CD14-positive monocyte (primary cell): ENCODE measurements around the gene DCDC2. TPM values are rescaled to one million over a fixed set of nuclear protein-coding genes. Genes with fewer than 3 reads are reported as not detected.

ENCODE experiments used
- DNase-seq, 3 donors: peaks; one replicate each; pipeline ENCODE4 v3.0.0-alpha.2; 2011 to 2022
- H2AFZ ChIP-seq: 2 replicates; pipeline ENCODE4 v1.6.0; 2012; ENCODE audit warnings: mild to moderate bottlenecking, low read depth, low read length, inconsistent platforms; ENCODE audit not compliant: insufficient read depth, poor library complexity, severe bottlenecking
- H3K27ac ChIP-seq, 2 donors: 1 replicate in 1 of 2; 2 replicates in 1 of 2; pipeline ENCODE4 v1.5.1; 2012 to 2013; ENCODE audit warnings: low read length in 2 of 2, control low read depth in 1 of 2, inconsistent platforms in 1 of 2, low read depth in 1 of 2, mild to moderate bottlenecking in 1 of 2
- H3K27me3 ChIP-seq, 2 donors: one replicate each; pipeline versions ENCODE4 v1.6.0 to v1.6.1; 2011 to 2013; ENCODE audit warnings: low read length in 2 of 2; ENCODE audit not compliant: control insufficient read depth in 2 of 2, insufficient read depth in 2 of 2
- H3K36me3 ChIP-seq, 2 donors: replicated peaks in 1 of 2; 1 replicate in 1 of 2; 2 replicates in 1 of 2; pipeline versions ENCODE4 v1.5.1 to v1.6.1; 2012 to 2013; ENCODE audit warnings: low read length in 2 of 2, control low read depth in 1 of 2, inconsistent platforms in 1 of 2, mild to moderate bottlenecking in 1 of 2; ENCODE audit not compliant: insufficient read depth in 2 of 2, control insufficient read depth in 1 of 2
- H3K4me1 ChIP-seq, 2 donors: 1 replicate in 1 of 2; 2 replicates in 1 of 2; pipeline versions ENCODE4 v1.5.1 to v1.6.1; 2012 to 2013; ENCODE audit warnings: low read length in 2 of 2, control low read depth in 1 of 2, inconsistent platforms in 1 of 2, mild to moderate bottlenecking in 1 of 2, moderate library complexity in 1 of 2; ENCODE audit not compliant: insufficient read depth in 2 of 2, control insufficient read depth in 1 of 2
- H3K4me2 ChIP-seq: replicated peaks from 2 replicates; pipeline ENCODE3; 2012; ENCODE audit warnings: low read length, moderate library complexity, mild to moderate bottlenecking; ENCODE audit not compliant: poor library complexity, severe bottlenecking; ENCODE audit errors: extremely low read depth
- H3K4me3 ChIP-seq, 3 experiments: fragments of 200-600 bp in 1 of 3; sonication (generic) in 1 of 3; replicated peaks in 1 of 3; 1 replicate in 2 of 3; 2 replicates in 1 of 3; pipeline ENCODE4 v1.5.1; 2011 to 2013; ENCODE audit warnings: low read length in 3 of 3, mild to moderate bottlenecking in 3 of 3, control low read depth in 2 of 3, low read depth in 2 of 3, inconsistent platforms in 1 of 3, moderate library complexity in 1 of 3
- H3K79me2 ChIP-seq: 2 replicates; pipeline ENCODE4 v1.6.0; 2012; ENCODE audit warnings: mild to moderate bottlenecking, control low read depth, inconsistent platforms, low read length, moderate library complexity; ENCODE audit not compliant: insufficient read depth
- H3K9ac ChIP-seq: 2 replicates; pipeline ENCODE4 v1.6.0; 2017; ENCODE audit warnings: low read length, mild to moderate bottlenecking; ENCODE audit not compliant: insufficient read depth, poor library complexity, severe bottlenecking
- H3K9me3 ChIP-seq, 2 donors: replicated peaks in 1 of 2; 1 replicate in 1 of 2; 2 replicates in 1 of 2; pipeline versions ENCODE4 v1.5.1 to v1.6.1; 2012 to 2013; ENCODE audit warnings: low read length in 2 of 2, control low read depth in 1 of 2; ENCODE audit not compliant: control insufficient read depth in 1 of 2, insufficient read depth in 1 of 2
- H4K20me1 ChIP-seq: 2 replicates; pipeline ENCODE4 v1.6.0; 2012; ENCODE audit warnings: mild to moderate bottlenecking, low read length, control low read depth, moderate library complexity; ENCODE audit not compliant: insufficient read depth
- H3K27ac Mint-ChIP-seq, 7 donors: one replicate each; pipeline ENCODE4 v1.8.0; 2020; ENCODE audit warnings: mild to moderate bottlenecking in 7 of 7, mixed read lengths in 7 of 7, moderate library complexity in 6 of 7, inconsistent platforms in 2 of 7
- H3K27me3 Mint-ChIP-seq, 3 donors: one replicate each; pipeline ENCODE4 v1.8.0; 2021 to 2022; ENCODE audit warnings: low read depth in 3 of 3, mild to moderate bottlenecking in 3 of 3, mixed read lengths in 3 of 3, moderate library complexity in 3 of 3, inconsistent platforms in 1 of 3
- H3K36me3 Mint-ChIP-seq, 2 donors: one replicate each; pipeline ENCODE4 v1.8.0; 2020; ENCODE audit warnings: mixed read lengths in 2 of 2, inconsistent platforms in 1 of 2, mild to moderate bottlenecking in 1 of 2
- H3K4me1 Mint-ChIP-seq: one replicate; pipeline ENCODE4 v1.8.0; 2020; ENCODE audit warnings: mild to moderate bottlenecking, mixed read lengths
- H3K4me3 Mint-ChIP-seq, 2 donors: one replicate each; pipeline ENCODE4 v1.8.0; 2020; ENCODE audit warnings: mild to moderate bottlenecking in 2 of 2, mixed read lengths in 2 of 2, moderate library complexity in 1 of 2
- H3K9me3 Mint-ChIP-seq, 7 donors: one replicate each; pipeline ENCODE4 v1.8.0; 2020 to 2022; ENCODE audit warnings: mixed read lengths in 7 of 7, mild to moderate bottlenecking in 6 of 7, moderate library complexity in 6 of 7, inconsistent platforms in 2 of 7
- CTCF ChIP-seq: fragments of 200-600 bp; IDR thresholded peaks from one replicate; pipeline ENCODE4 v1.8.0; 2022; ENCODE audit warnings: antibody characterized with exemption, mild to moderate bottlenecking
- WGBS: methylation state at CpG from one replicate; pipeline ENCODE4 v1.1.5; 2013; ENCODE audit warnings: missing lambda C conversion rate; ENCODE audit not compliant: insufficient coverage; 5-methylcytosine and 5-hydroxymethylcytosine counted together
- intact Hi-C, 2 donors: fragments of 100-400 bp; cut with micrococcal nuclease; formaldehyde crosslinking; loops; one replicate each; pipeline versions ENCODE4 v1.15.0 to v1.15.1; 2023
- polyA plus RNA-seq, 3 donors: library from polyadenylated mRNA; depleted of rRNA in 1 of 3; unstranded in 2 of 3; stranded (reverse) in 1 of 3; fragments of 300-500 nt in 2 of 3; fragments of >200 nt in 1 of 3; fragmentation: Illumina TruSeq in 2 of 3; gene quantifications; 1 replicate in 2 of 3; 2 replicates in 1 of 3; pipeline ENCODE4 v1.2.3, GENCODE V29; 2012 to 2021

Gene DCDC2
- polyA plus RNA-seq, 3 donors: not detected

- no CpG with 5 or more reads among the region's 1 CpG for WGBS
- Mint-ChIP-seq H3K9me3 (peaks cover 6 to 14% (median 8%) of the 10 kb centered on the region in 7 donors), H3K4me3 (no peak overlapping the region), H3K4me1 (no peaks in the 10 kb centered on the region), H3K27ac (no peak overlapping the region), H3K36me3 (no peaks in the 10 kb centered on the region), H3K27me3 (peaks cover 1 to 4% (median 2%) of the 10 kb centered on the region in 3 donors)
- Histone ChIP-seq H3K4me1 (no peaks in the 10 kb centered on the region), H3K4me3 (no peak overlapping the region), H3K27ac (no peak overlapping the region), H3K4me2 (no peak overlapping the region), H3K79me2 (no peaks in the 10 kb centered on the region), H2AFZ (no peak overlapping the region), H3K9me3 (peaks cover 0 to 7% of the 10 kb centered on the region in 2 donors), H4K20me1 (no peaks in the 10 kb centered on the region), H3K27me3 (no peaks in the 10 kb centered on the region), H3K9ac (no peak overlapping the region), H3K36me3 (no peaks in the 10 kb centered on the region)
- no peak for DNase-seq
- no peak for TF ChIP-seq CTCF
- intact Hi-C loops: no loop called here
These were observed 50.0 kb downstream of the DCDC2 start for GRCh38 chr6:24307881-24308280.

- Mint-ChIP-seq H3K4me1 (no peaks in the 10 kb centered on the region), H3K27me3 (peaks cover 2 to 5% (median 2%) of the 10 kb centered on the region in 3 donors), H3K27ac (no peak overlapping the region), H3K4me3 (no peak overlapping the region), H3K36me3 (no peaks in the 10 kb centered on the region), H3K9me3 (peaks cover 4 to 13% (median 6%) of the 10 kb centered on the region in 7 donors)
- intact Hi-C loops: no loop called here
- H2AFZ ChIP-seq: no peak overlapping the region
- H4K20me1 ChIP-seq: no peaks in the 10 kb centered on the region
- H3K79me2 ChIP-seq: no peaks in the 10 kb centered on the region
- H3K4me1 ChIP-seq: no peaks in the 10 kb centered on the region
- whole genome bisulfite sequencing: no CpG with 5 or more reads among the region's 1 CpG
- peaks cover 0 to 5% of the 10 kb centered on the region in 2 donors for H3K9me3 ChIP-seq
- H3K27me3 ChIP-seq: no peaks in the 10 kb centered on the region
- no peak overlapping the region for H3K27ac ChIP-seq
- no peak overlapping the region for H3K9ac ChIP-seq
- no peak for DNase-seq
- no peak overlapping the region for H3K4me2 ChIP-seq
- H3K36me3 ChIP-seq: no peaks in the 10 kb centered on the region
- no peak for TF ChIP-seq CTCF
- H3K4me3 ChIP-seq: no peak overlapping the region
These were observed 50.9 kb downstream of the DCDC2 start for GRCh38 chr6:24306936-24307335.
